Measurements from ENCODE around the gene COL4A2.

Gene COL4A2

GRCh38 chr13:110345701-110346100 lies 38.6 kb downstream of the COL4A2 start:
- CTCF ChIA-PET = interaction anchor here (0.6 kb wide), 2 partner anchors 9 to 31 kb away, joined by 3 read pairs; no protein-coding TSS in a partner anchor
- TF ChIP-seq BHLHE40 (IDR thresholded peaks at IDR 0.05; ENCODE audit: borderline replicate concordance) (no peak), ELF4 (IDR thresholded peaks at IDR 0.05) (no peak), ARNT (IDR thresholded peaks at IDR 0.05) (no peak), ZNF384 (IDR thresholded peaks at IDR 0.05) (no peak), FOXK2 (IDR thresholded peaks at IDR 0.05) (no peak), SUZ12 (IDR thresholded peaks at IDR 0.05) (no peak), NFRKB (IDR thresholded peaks at IDR 0.05) (no peak)
- TF ChIP-seq, protein P1, sequence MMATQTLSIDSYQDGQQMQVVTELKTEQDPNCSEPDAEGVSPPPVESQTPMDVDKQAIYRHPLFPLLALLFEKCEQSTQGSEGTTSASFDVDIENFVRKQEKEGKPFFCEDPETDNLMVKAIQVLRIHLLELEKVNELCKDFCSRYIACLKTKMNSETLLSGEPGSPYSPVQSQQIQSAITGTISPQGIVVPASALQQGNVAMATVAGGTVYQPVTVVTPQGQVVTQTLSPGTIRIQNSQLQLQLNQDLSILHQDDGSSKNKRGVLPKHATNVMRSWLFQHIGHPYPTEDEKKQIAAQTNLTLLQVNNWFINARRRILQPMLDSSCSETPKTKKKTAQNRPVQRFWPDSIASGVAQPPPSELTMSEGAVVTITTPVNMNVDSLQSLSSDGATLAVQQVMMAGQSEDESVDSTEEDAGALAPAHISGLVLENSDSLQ (IDR thresholded peaks at IDR 0.05) = no peak
- POLR2A ChIA-PET = no interaction called here
- no peak for DNase-seq (ENCODE audit: extremely low spot score)

- no peak for TF ChIP-seq BHLHE40 (IDR thresholded peaks at IDR 0.05; ENCODE audit: borderline replicate concordance)
- TF ChIP-seq NFRKB (IDR thresholded peaks at IDR 0.05) = no peak
- TF ChIP-seq HDGF (IDR thresholded peaks at IDR 0.05; ENCODE audit: borderline replicate concordance) = no peak
- TF ChIP-seq FOXA1 (IDR thresholded peaks at IDR 0.05) = no peak
- no peak for TF ChIP-seq TARDBP (IDR thresholded peaks at IDR 0.05)
- no peak for TF ChIP-seq LEF1 (IDR thresholded peaks at IDR 0.05; ENCODE audit: borderline replicate concordance)
- no peak for TF ChIP-seq ARNT (IDR thresholded peaks at IDR 0.05)
- TF ChIP-seq L3MBTL2 (conservative IDR thresholded peaks at IDR 0.05) = no peak
- no peak for TF ChIP-seq FOXM1 (IDR thresholded peaks at IDR 0.05; ENCODE audit: borderline replicate concordance)
- no peak for TF ChIP-seq SP1 (IDR thresholded peaks at IDR 0.05)
- TF ChIP-seq ZNF384 (IDR thresholded peaks at IDR 0.05) = no peak
- no peak for TF ChIP-seq FOXK2 (IDR thresholded peaks at IDR 0.05)
- no peak for TF ChIP-seq ELF4 (IDR thresholded peaks at IDR 0.05)
- no peak for TF ChIP-seq SUZ12 (IDR thresholded peaks at IDR 0.05)
- TF ChIP-seq CTBP1 (IDR thresholded peaks at IDR 0.05; ENCODE audit: borderline replicate concordance) = no peak
- TF ChIP-seq, protein P1 (IDR thresholded peaks at IDR 0.05) = no peak
- ChIA-PET CTCF (no interaction called here), POLR2A (no interaction called here)
- no peak for DNase-seq (ENCODE audit: extremely low spot score)
These were observed 39.6 kb downstream of the COL4A2 start for GRCh38 chr13:110346661-110347067.

GRCh38 chr13:110347088-110347487 lies 40.0 kb downstream of the COL4A2 start:
- DNase-seq (ENCODE audit: extremely low spot score) = no peak
- POLR2A ChIA-PET = no interaction called here
- TF ChIP-seq LEF1 (IDR thresholded peaks at IDR 0.05; ENCODE audit: borderline replicate concordance) (no peak), SUZ12 (IDR thresholded peaks at IDR 0.05) (no peak), SP1 (IDR thresholded peaks at IDR 0.05) (no peak), ZNF384 (IDR thresholded peaks at IDR 0.05) (no peak), HDGF (IDR thresholded peaks at IDR 0.05; ENCODE audit: borderline replicate concordance) (no peak), L3MBTL2 (conservative IDR thresholded peaks at IDR 0.05) (no peak), FOXA1 (IDR thresholded peaks at IDR 0.05) (no peak), ARNT (IDR thresholded peaks at IDR 0.05) (no peak), FOXM1 (IDR thresholded peaks at IDR 0.05; ENCODE audit: borderline replicate concordance) (no peak), CTBP1 (IDR thresholded peaks at IDR 0.05; ENCODE audit: borderline replicate concordance) (no peak), FOXK2 (IDR thresholded peaks at IDR 0.05) (no peak), BHLHE40 (IDR thresholded peaks at IDR 0.05; ENCODE audit: borderline replicate concordance) (no peak), NFRKB (IDR thresholded peaks at IDR 0.05) (no peak), TARDBP (IDR thresholded peaks at IDR 0.05) (no peak), ELF4 (IDR thresholded peaks at IDR 0.05) (no peak)
- TF ChIP-seq, protein P1 (IDR thresholded peaks at IDR 0.05) = no peak
- CTCF ChIA-PET = no interaction called here

DNA sequence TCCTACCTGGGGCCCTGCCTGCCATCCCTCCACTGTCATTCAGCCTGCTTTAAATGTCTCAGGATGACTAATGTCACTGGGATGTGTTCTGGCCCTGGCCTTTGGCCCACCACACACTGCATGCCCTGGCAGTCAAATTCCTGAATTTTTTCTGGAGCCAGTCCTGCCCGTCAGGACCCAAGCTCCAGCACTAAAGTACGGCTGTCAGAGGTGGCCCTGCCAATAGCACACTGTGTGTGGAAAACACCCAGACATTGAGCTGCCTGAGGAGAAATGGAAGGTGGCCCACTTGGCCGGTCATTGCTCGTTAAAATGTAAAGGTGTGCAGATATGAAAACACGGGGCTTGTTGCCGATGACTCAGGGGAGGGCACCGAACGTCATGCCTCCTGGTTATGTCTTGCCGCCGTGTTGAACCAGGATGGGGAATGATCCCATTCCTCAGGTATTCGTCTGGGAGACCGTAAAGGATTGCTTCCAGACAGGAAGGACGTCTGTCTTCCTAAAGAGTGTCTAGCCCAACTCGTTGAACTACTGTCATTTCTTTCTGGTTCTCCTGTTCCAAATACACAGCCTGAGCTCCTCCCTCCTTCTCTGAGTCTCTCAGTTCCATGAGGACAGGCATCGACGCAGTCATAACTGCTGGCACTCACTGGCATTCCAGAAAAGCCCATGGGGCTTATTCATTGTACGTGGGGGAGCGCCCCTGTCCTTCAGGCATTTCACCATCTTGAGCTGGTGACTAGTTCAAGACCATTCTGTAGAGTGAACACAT lies 40.6 kb downstream of the COL4A2 start:
- ChIA-PET POLR2A (no interaction called here), CTCF (no interaction called here)
- DNase-seq (ENCODE audit: extremely low spot score) = no peak
- TF ChIP-seq NFRKB (IDR thresholded peaks at IDR 0.05) (no peak), L3MBTL2 (conservative IDR thresholded peaks at IDR 0.05) (no peak), LEF1 (IDR thresholded peaks at IDR 0.05; ENCODE audit: borderline replicate concordance) (no peak), ARNT (IDR thresholded peaks at IDR 0.05) (no peak), TARDBP (IDR thresholded peaks at IDR 0.05) (no peak), SP1 (IDR thresholded peaks at IDR 0.05) (no peak), ZNF384 (IDR thresholded peaks at IDR 0.05) (no peak), CTBP1 (IDR thresholded peaks at IDR 0.05; ENCODE audit: borderline replicate concordance) (no peak), HDGF (IDR thresholded peaks at IDR 0.05; ENCODE audit: borderline replicate concordance) (no peak), SUZ12 (IDR thresholded peaks at IDR 0.05) (no peak), ELF4 (IDR thresholded peaks at IDR 0.05) (no peak), FOXK2 (IDR thresholded peaks at IDR 0.05) (no peak), BHLHE40 (IDR thresholded peaks at IDR 0.05; ENCODE audit: borderline replicate concordance) (no peak), FOXM1 (IDR thresholded peaks at IDR 0.05; ENCODE audit: borderline replicate concordance) (no peak)
- TF ChIP-seq, protein P1 (IDR thresholded peaks at IDR 0.05) = no peak

DNA sequence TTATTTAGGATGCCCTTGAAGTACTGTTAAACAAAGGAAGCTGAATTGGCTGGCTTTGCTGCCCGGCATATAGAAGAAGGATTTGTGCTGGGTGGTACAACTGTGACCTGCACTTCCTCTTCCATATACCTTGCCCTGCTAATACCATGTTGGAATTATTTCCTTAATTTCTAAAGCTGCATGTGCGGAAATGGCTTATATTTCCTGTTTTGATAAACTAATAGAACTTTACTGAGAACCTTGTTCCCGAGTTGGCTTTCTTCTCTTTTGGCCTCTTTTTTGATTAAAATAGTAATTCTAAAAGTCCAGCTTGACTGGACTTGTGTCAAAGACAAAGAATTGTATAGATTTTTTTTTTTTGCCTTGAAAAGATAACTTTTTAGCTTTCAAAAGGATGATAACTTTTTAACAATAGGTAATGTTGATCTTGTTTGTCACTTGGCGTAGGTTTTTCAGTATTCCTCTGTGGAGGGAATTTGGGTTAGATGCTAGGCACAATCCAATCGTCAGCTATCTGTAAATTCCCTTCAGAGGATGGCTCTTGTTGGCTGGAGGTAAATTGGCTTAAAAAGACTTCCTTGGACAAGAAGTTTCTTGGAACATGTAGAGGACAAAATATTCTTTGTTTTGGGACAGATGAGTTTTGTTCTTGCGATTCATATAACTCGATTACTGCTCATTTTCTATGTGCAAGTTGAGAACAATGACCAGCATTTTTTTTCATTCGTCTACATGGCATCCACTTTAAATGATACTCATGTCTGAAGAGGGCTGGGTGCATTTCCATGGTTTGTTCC lies 41.4 kb downstream of the COL4A2 start:
- no peak for DNase-seq (ENCODE audit: extremely low spot score)
- CTCF ChIA-PET = no interaction called here
- TF ChIP-seq ARNT (IDR thresholded peaks at IDR 0.05) = no peak
- no peak for TF ChIP-seq ELF4 (IDR thresholded peaks at IDR 0.05)
- TF ChIP-seq SUZ12 (IDR thresholded peaks at IDR 0.05) = no peak
- TF ChIP-seq NFRKB (IDR thresholded peaks at IDR 0.05) = no peak
- TF ChIP-seq, protein P1 (IDR thresholded peaks at IDR 0.05) = no peak
- no peak for TF ChIP-seq LEF1 (IDR thresholded peaks at IDR 0.05; ENCODE audit: borderline replicate concordance)
- TF ChIP-seq FOXA1 (IDR thresholded peaks at IDR 0.05) = no peak
- TF ChIP-seq L3MBTL2 (conservative IDR thresholded peaks at IDR 0.05) = no peak
- no peak for TF ChIP-seq FOXK2 (IDR thresholded peaks at IDR 0.05)
- no peak for TF ChIP-seq BHLHE40 (IDR thresholded peaks at IDR 0.05; ENCODE audit: borderline replicate concordance)
- no peak for TF ChIP-seq FOXM1 (IDR thresholded peaks at IDR 0.05; ENCODE audit: borderline replicate concordance)
- no peak for TF ChIP-seq CTBP1 (IDR thresholded peaks at IDR 0.05; ENCODE audit: borderline replicate concordance)
- no peak for TF ChIP-seq HDGF (IDR thresholded peaks at IDR 0.05; ENCODE audit: borderline replicate concordance)
- TF ChIP-seq ZNF384 (IDR thresholded peaks at IDR 0.05) = no peak
- TF ChIP-seq TARDBP (IDR thresholded peaks at IDR 0.05) = no peak
- no peak for TF ChIP-seq SP1 (IDR thresholded peaks at IDR 0.05)
- POLR2A ChIA-PET = no interaction called here
